Stimulated activated CD4-positive, alpha-beta T cell treated with anti-CD3 and anti-CD28 coated beads, Interleukin-15, amount 100 ng/mL, for 24 hours (primary cell): ENCODE measurements around the gene RBP3.

Experiments
- DNase-seq: peaks from one replicate; pipeline ENCODE4 v3.0.0-alpha.2; 2020

The RBP3 gene

GRCh38 chr10:47339186-47339735, 8.9 kb upstream of the RBP3 start:
- DNase-seq: no peak

- DNase-seq: no peak
Measured at GRCh38 chr10:47339759-47340607, 8.2 kb upstream of the RBP3 start.

- DNase-seq: peak; percentile 81
Measured at GRCh38 chr10:47340608-47341170, 7.5 kb upstream of the RBP3 start.

- DNase-seq: no peak
Measured at GRCh38 chr10:47344996-47345870, 2.9 kb upstream of the RBP3 start.

- DNase-seq: no peak
Measured at GRCh38 chr10:47346581-47347302, 1.4 kb upstream of the RBP3 start.

- no peak for DNase-seq
Measured at GRCh38 chr10:47347303-47347675, 874 bp upstream of the RBP3 start.

GRCh38 chr10:47348661-47349470, 703 bp downstream of the RBP3 start:
- DNase-seq: no peak

- no peak for DNase-seq
Measured at GRCh38 chr10:47349516-47349915, 1.4 kb downstream of the RBP3 start.

- no peak for DNase-seq
Measured at GRCh38 chr10:47349941-47350371, 1.8 kb downstream of the RBP3 start.

GRCh38 chr10:47350671-47351640, 2.8 kb downstream of the RBP3 start:
- DNase-seq: no peak

- DNase-seq: no peak
Measured at GRCh38 chr10:47351899-47352815, 4.0 kb downstream of the RBP3 start.

- DNase-seq: no peak
Measured at GRCh38 chr10:47353351-47353750, 5.2 kb downstream of the RBP3 start.

- DNase-seq: no peak
Measured at GRCh38 chr10:47354165-47354564, 6.0 kb downstream of the RBP3 start.

- no peak for DNase-seq
Measured at GRCh38 chr10:47354900-47355299, 6.7 kb downstream of the RBP3 start.

- no peak for DNase-seq
Measured at GRCh38 chr10:47356708-47357107, 8.5 kb downstream of the RBP3 start.

GRCh38 chr10:47357131-47357582, 9.0 kb downstream of the RBP3 start:
- DNase-seq: no peak

- no peak for DNase-seq
Measured at GRCh38 chr10:47357911-47358310, 9.7 kb downstream of the RBP3 start.

GRCh38 chr10:47358457-47358856, 10.3 kb downstream of the RBP3 start:
- no peak for DNase-seq

- DNase-seq: no peak
Measured at GRCh38 chr10:47359101-47359500, 10.9 kb downstream of the RBP3 start.
